Effector memory CD4-positive, alpha-beta T cell (primary cell): ENCODE results near the gene SSBP3.
"Not testable (repeated sequence)": the region's sequence is repeated elsewhere in the genome, so short reads cannot be mapped to it uniquely, and the experiment has no call there.

Experiments used
- DNase-seq, 3 donors: peaks; one replicate each; pipeline ENCODE4 v3.0.0-alpha.2; 2020
- H3K27ac ChIP-seq: 2 replicates; pipeline ENCODE4 v1.7.0; 2013; ENCODE audit warnings: mild to moderate bottlenecking, low read length, moderate library complexity; ENCODE audit not compliant: insufficient read depth, poor library complexity, severe bottlenecking
- H3K27me3 ChIP-seq: replicated peaks from 2 replicates; pipeline ENCODE4 v1.7.0; 2013; ENCODE audit warnings: mild to moderate bottlenecking, low read length; ENCODE audit not compliant: insufficient read depth, control insufficient read depth, poor library complexity, severe bottlenecking
- H3K36me3 ChIP-seq: 2 replicates; pipeline ENCODE4 v1.7.0; 2013; ENCODE audit warnings: mild to moderate bottlenecking, low read length, moderate library complexity; ENCODE audit not compliant: control insufficient read depth, insufficient read depth
- H3K4me1 ChIP-seq: 2 replicates; pipeline ENCODE4 v1.7.0; 2013; ENCODE audit warnings: low read length, mild to moderate bottlenecking; ENCODE audit not compliant: control insufficient read depth, insufficient read depth, poor library complexity, severe bottlenecking
- H3K4me3 ChIP-seq: 2 replicates; pipeline ENCODE4 v1.7.0; 2013; ENCODE audit warnings: low read length, low read depth, mild to moderate bottlenecking; ENCODE audit not compliant: insufficient read depth, poor library complexity, severe bottlenecking
- H3K9me3 ChIP-seq: 2 replicates; pipeline ENCODE4 v1.7.0; 2013; ENCODE audit warnings: mild to moderate bottlenecking, low read length, moderate library complexity; ENCODE audit not compliant: control insufficient read depth
- total RNA-seq, 3 donors: gene quantifications; one replicate each; lab custom pipeline; 2026; lab: John Stamatoyannopoulos, UW

Gene SSBP3
- total RNA-seq = 53.9 to 75.9 (median 61.4) reads per million in 3 donors

DNA sequence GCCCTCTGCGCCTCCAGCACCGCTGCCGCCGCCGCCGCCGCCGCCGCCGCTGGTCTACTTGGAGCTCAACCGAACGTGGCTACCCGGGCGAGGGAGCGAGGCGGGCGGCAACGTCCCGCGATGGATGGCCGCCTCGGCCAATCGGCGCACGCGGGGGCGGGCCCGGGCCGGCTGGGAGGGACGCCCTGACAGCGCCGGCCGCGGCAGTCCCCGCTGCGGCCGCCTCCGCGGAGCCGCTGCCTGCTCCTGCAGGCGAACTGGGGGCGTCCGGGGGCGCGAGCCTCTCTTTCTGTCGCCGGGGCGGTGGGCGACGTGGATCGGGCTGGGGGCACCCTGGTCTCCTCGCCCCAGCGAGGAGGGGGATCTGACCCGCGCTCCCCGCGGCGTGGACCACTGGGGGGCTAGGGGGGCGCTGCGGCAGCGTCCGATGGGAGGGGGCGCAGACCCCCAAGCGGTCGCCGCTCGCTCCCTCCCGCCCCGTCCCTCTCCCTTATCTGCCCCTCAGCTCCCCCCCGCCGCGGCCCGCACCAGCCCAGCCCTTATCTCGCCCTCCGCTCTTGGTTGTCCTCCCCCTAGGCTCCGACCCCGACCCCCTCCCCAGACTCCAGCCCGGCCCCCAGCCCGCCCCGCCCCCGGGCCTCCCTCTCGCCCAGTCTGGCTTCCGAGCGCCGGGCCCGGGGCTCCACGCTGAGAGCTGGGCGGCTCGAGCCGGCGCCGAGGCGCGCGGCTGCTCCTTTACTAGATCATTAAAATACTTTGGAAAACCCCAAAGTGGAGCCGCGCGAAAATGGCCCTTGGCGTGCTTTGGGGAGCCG is at the start of gene SSBP3:
TSS of gene SSBP3 (minus strand) at position 56 of the 815 bp plus-strand sequence.
- H3K4me3 ChIP-seq = peak within 1 kb of the TSS; percentile 86
- peaks cover 41% of the 10 kb centered on the region for H3K4me1 ChIP-seq
- H3K27ac ChIP-seq = peak within 1 kb of the TSS; percentile 89

GRCh38 chr1:54453509-54453908 is 47.3 kb upstream of the SSBP3 start:
- no peaks in the 10 kb centered on the region for H3K4me1 ChIP-seq
- no peak for DNase-seq
- H3K36me3 ChIP-seq = no peaks in the 10 kb centered on the region
- H3K27ac ChIP-seq = no peak overlapping the region
- H3K4me3 ChIP-seq = no peak overlapping the region
- no peaks in the 10 kb centered on the region for H3K9me3 ChIP-seq
- no peaks in the 10 kb centered on the region for H3K27me3 ChIP-seq

More for the DNA sequence above, at the start of gene SSBP3:
- Histone ChIP-seq H3K27me3 (no peaks in the 10 kb centered on the region), H3K36me3 (peaks cover 5% of the 10 kb centered on the region), H3K9me3 (no peaks in the 10 kb centered on the region)
- DNase-seq = peak; percentile 82 to 86 (median 85)

- Histone ChIP-seq H3K4me1 (no peaks in the 10 kb centered on the region), H3K9me3 (no peaks in the 10 kb centered on the region), H3K4me3 (no peak overlapping the region), H3K36me3 (no peaks in the 10 kb centered on the region), H3K27me3 (no peaks in the 10 kb centered on the region), H3K27ac (no peak overlapping the region)
- no peak for DNase-seq
These were observed 46.8 kb upstream of the SSBP3 start for GRCh38 chr1:54453022-54453421.

- H3K4me3 ChIP-seq, H3K9me3 ChIP-seq, H3K4me1 ChIP-seq, DNase-seq, H3K36me3 ChIP-seq, H3K27me3 ChIP-seq, H3K27ac ChIP-seq: not testable (repeated sequence)
These were observed 43.2 kb upstream of the SSBP3 start for GRCh38 chr1:54449431-54449830.

GRCh38 chr1:54448801-54449200 is 42.6 kb upstream of the SSBP3 start:
- H3K9me3 ChIP-seq, DNase-seq, H3K4me3 ChIP-seq, H3K27me3 ChIP-seq, H3K36me3 ChIP-seq, H3K4me1 ChIP-seq, H3K27ac ChIP-seq: not testable (repeated sequence)

DNA sequence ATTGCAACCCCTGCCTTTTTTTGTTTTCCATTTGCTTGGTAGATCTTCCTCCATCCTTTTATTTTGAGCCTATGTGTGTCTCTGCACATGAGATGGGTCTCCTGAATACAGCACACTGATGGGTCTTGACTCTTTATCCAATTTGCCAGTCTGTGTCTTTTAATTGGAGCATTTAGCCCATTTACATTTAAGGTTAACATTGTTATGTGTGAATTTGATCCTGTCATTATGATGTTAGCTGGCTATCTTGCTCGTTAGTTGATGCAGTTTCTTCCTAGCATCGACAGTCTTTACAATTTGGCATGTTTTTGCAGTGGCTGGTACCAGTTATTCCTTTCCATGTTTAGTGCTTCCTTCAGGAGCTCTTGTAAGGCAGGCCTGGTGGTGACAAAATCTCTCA is 40.9 kb upstream of the SSBP3 start:
- not testable (repeated sequence) for H3K36me3 ChIP-seq, H3K9me3 ChIP-seq, H3K27ac ChIP-seq, H3K4me3 ChIP-seq, DNase-seq, H3K27me3 ChIP-seq, H3K4me1 ChIP-seq

DNA sequence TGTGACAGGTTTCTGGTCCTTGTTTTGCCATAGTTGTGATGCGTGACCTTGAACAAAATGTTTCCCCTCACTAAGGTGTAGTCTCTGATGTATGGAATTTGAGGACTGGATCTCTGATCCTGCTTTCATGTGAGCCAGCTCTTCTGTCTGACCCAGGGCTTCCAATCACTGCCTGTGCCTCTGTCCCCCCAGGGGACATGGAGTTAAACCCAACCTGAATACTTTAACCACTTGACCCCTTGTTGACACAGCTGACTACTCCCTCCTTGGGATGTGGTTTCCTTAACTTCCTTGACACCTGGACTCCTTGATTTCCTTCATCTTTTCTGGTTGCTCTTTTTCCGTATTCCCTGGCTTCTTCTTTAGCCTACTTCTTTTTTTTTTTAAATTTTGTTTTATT is 36.0 kb upstream of the SSBP3 start:
- H3K9me3 ChIP-seq = no peaks in the 10 kb centered on the region
- no peaks in the 10 kb centered on the region for H3K27me3 ChIP-seq
- no peak for DNase-seq
- H3K4me3 ChIP-seq = no peak overlapping the region
- no peaks in the 10 kb centered on the region for H3K4me1 ChIP-seq
- H3K27ac ChIP-seq = no peak overlapping the region
- H3K36me3 ChIP-seq = no peaks in the 10 kb centered on the region

- Histone ChIP-seq H3K9me3 (no peaks in the 10 kb centered on the region), H3K4me3 (no peak overlapping the region), H3K27me3 (no peaks in the 10 kb centered on the region), H3K27ac (no peak overlapping the region), H3K36me3 (no peaks in the 10 kb centered on the region), H3K4me1 (no peaks in the 10 kb centered on the region)
- DNase-seq = no peak
These were observed 33.5 kb upstream of the SSBP3 start for GRCh38 chr1:54439550-54440223.

DNA sequence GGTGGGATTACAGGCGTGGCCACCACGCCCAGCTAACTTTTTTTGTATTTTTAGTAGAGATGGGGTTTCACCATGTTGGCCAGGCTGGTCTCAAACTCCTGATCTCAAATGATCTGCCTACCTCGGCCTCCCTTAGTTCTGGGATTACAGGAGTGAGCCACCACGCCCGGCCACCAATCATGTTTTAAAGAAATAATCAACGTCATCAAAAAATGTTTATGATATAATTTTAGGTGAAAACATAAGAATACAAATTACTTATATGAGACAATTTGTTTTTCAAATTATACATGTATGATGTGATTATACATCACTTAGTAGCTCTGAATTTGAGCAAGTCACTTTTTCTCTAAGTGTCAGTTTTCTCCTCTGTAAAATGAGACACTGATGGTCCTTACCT is 31.6 kb upstream of the SSBP3 start:
- Histone ChIP-seq H3K4me1 (no peaks in the 10 kb centered on the region), H3K27me3 (no peaks in the 10 kb centered on the region), H3K4me3 (no peak overlapping the region)

DNA sequence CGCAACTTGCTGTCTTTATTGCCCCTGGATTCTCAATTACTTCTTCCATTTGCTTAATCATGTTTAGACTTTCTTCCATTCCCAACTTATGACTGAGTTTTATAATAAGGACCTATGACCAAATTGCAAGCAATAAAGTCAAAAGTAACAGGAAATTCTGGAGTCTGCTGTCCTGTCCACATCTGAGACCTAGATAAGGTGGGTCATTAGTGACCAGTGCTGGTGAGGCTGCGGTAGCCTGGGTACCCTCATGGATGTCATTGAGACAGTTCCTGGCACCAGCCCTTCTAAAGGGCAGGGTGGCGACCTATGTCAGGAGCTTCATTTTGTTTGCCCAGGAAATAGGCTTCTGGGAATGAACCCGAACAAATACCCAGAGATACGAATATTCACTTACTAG is 30.6 kb upstream of the SSBP3 start:
- no peak for DNase-seq
- Histone ChIP-seq H3K4me1 (no peaks in the 10 kb centered on the region), H3K27me3 (no peaks in the 10 kb centered on the region), H3K36me3 (no peaks in the 10 kb centered on the region), H3K9me3 (no peaks in the 10 kb centered on the region), H3K27ac (no peak overlapping the region), H3K4me3 (no peak overlapping the region)

More for the DNA sequence above, 31.6 kb upstream of the SSBP3 start:
- no peak overlapping the region for H3K27ac ChIP-seq
- DNase-seq = no peak
- no peaks in the 10 kb centered on the region for H3K9me3 ChIP-seq
- no peaks in the 10 kb centered on the region for H3K36me3 ChIP-seq
